Posterior vena cava (tissue), 2 donors: Measurements from ENCODE around the gene LSM7. TPM values are rescaled to one million over a fixed set of nuclear protein-coding genes. Genes with fewer than 3 reads are reported as not detected.

Experiments
- DNase-seq: peaks from one replicate; pipeline ENCODE4 v3.0.0-alpha.2; 2020; ENCODE audit warnings: low spot score
- intact Hi-C, 2 donors: fragments of 100-400 bp; cut with DNase I; formaldehyde crosslinking; loops; one replicate each; pipeline versions ENCODE4 v1.14.1 to v1.14.2; 2022 to 2023
- long read RNA-seq, 2 donors: library from polyadenylated mRNA; unstranded; transcript quantifications; one replicate each; pipeline ENCODE4 v2.0.0, GENCODE V29; 2020 to 2021
- total RNA-seq, 2 donors: library from RNA; stranded (reverse); fragmentation: NEBNext Ultra II Directional; extraction: Animal tissue kit (Norgen Biotek cat#: 25700); gene quantifications; one replicate each; pipeline ENCODE4 v1.2.1, GENCODE V29; 2021
- donor health status: DM: yes; HTN: yes; CAD: no.
- donor health status: DM: yes; HTN: yes; CAD: no.

The LSM7 gene
- total RNA-seq: 10 to 100 TPM; 46.2 to 50.5 TPM
- long read RNA-seq, donor 1, transcript LSM7-201 (4 exons, 529 nt): major isoform, 7 of 8 reads
- long read RNA-seq, donor 1, partial matches to known transcripts: 0 of 8 reads
- long read RNA-seq, donor 1, other reads (novel, unspliced or antisense): 0 of 8 reads
- long read RNA-seq, donor 2, transcript LSM7-201 (4 exons, 529 nt): major isoform, 6 of 10 reads
- long read RNA-seq, donor 2, partial matches to known transcripts: 2 of 10 reads
- long read RNA-seq, donor 2, other reads (novel, unspliced or antisense): 0 of 10 reads

DNA sequence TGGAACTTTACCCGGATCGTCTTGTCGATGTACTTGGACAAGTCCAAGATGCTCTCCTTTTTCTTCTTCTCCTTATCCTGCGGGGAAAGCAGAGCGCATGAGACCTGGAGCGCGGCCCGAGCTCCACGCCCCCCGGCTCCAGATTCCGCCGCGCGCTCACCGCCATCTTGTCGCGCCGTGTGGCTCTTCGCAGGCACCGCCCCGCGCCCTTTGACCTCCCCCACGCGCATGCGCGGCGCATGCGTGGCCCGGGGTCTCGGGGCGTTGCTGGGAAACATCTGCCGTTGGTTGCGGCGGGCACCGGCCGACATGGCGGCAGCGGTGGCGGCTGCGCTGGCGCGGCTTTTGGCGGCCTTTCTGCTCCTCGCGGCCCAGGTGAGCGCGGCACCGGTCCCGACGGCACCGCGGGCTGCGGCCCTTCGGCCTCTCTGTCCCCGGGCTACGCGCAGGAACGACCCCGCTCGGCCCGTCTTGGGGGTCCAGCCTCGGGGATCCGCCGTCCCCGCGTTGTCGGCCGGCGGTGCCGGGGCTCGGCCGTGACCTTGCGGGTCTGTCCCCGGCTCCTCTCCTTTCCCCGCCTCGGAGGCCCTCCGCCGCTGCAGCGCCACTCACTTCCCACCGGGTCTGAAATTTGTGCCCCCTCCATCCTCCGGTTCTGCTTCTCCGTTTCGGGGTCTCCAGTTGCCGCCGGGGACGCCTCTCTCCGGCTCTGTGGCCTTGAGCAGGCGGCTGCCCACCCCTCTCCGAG, at the start of gene LSM7, which contains the start of gene SPPL2B:
LSM7 (minus strand) TSS at position 186 of the 748 bp plus-strand sequence; CDS start at position 166, 20 bp downstream.
SPPL2B (plus strand) TSS at position 284 of the 748 bp plus-strand sequence; CDS start at position 310, 26 bp downstream.
- intact Hi-C loops: no loop called here
- DNase-seq: peak; percentile 97

DNA sequence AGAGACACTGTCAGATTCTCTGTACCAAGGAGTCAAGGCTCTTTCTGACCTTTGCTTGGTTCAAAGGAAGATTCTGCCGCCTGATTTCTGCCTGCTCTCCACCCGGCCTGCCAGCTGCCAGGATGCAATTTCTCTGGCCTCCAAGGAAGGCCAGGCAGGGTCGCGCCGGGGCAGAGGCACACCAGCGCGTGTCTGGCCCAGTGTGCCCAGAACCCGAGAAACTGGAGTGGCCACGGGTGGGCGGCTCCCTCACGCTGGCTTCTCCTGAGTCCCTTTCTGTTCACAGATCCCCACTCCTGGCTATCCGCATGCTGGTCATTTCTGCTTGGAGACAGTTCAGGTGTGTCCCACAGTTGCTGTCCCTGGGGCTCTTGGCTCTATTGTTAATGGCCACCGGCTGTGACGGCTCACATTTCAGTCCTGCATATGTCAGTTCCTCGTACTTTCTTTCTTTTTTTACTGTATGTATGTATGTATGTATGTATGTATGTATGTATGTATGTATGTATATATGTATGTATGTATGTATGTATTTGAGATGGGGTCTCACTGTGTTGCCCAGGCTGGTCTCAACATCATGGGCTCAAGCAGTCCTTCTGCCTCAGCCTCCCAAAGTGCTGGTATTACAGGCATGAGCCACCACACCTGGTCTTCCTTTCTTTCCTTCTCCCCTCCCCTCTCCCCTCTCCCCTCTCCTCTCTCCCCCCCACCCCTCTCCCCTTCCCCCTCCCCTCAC, 48.6 kb upstream of the LSM7 start:
- DNase-seq: no peak
- intact Hi-C loops: no loop called here

DNA sequence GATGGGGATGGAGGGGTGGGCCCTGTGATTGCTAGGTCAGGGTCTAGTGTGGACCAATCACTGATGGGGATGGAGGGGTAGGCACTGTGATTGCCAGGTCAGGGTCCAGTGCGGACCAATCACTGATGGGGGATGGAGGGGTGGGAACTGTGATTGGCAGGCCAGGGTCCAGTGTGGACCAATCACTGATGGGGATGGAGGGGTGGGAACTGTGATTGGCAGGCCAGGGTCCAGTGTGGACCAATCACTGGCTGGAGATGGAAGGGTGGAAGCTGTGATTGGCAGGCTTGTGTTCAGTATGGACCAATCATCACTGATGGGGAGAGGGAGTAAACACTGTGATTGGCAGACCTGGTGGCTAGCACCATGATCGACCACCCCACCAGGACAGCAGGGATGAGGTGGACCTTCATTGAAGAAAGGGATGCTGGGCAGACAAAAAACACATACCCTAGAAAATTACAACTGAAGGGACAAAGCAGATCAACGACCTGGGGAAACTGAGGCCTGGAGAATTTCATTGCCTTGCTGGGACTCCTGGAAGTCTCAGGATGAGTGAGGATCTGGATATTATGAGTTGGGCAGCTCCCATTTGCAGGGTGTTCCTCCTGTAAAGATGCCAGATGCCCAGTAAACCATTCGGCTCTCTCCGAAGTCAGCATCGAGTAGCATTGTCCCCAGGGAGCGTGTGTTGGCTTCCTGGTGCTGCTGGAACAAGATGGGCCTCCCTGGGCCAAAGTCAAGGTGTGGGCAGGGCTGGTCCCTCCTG, 47.2 kb upstream of the LSM7 start:
- DNase-seq: no peak
- intact Hi-C loops: no loop called here

DNA sequence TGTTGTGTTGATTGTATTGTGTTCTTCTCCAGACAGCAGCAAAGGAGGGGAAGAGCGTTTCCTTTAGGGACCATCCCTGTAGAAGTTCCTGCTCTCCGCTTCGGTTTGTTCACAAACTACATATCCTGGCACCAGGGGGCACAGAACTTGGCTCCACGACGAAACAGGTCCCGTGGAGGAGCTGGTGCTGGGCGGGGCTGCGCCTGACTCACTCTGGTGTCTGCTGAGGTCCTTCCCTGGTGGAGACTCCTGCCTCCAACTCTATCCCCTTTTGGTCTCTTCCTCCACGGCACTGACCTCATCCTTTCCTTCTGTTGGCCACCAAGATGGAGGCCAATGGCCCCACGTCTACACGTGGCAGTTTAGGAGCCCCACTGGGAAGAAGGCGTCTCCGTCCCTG, 46.4 kb upstream of the LSM7 start:
- intact Hi-C loops: no loop called here
- no peak for DNase-seq

DNA sequence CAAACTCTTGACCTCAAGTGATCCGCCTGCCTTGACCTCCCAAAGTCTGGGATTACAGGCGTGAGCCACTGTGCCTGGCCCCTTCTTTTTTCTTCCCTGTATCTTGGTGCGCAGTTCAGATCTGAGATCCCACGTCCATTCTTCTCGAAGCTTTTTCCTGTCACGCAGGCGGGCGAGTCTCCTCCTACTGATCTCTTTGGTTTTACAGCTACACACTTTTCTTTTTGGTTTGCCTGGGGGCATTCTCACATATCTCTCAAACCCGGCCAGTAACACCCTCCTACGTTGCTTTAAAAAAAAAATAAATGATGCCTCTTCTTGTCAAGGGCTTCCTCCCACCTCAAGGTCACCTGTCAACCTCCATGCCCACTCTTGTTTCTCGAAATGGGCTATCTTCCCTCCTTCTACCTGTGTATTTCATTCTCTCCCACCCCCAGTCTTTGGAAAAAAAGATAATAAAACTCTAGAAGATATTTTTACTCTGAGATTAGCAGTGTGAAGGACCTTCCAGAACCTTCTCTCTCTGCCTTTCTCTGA, 43.8 kb upstream of the LSM7 start:
- DNase-seq: no peak
- intact Hi-C loops: no loop called here

DNA sequence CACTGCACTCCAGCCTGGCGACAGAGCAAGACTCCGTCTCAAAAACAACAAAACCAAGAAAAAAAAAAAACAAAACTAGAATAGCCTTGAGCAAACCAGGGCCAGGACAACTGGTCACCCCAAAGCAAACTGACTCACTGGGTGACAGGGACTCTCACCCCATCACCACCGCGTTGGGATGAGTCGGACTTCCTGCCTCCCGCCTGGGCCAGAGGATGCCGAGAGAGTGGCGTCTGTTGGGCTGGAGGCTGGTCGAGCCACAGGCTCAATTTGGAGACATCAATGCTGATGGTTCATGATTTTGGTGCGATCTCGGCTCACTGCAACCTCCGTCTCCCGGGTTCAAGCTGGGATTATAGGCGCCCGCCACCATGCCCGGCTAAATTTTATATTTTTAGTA, 43.3 kb upstream of the LSM7 start:
- intact Hi-C loops: no loop called here
- DNase-seq: no peak

DNA sequence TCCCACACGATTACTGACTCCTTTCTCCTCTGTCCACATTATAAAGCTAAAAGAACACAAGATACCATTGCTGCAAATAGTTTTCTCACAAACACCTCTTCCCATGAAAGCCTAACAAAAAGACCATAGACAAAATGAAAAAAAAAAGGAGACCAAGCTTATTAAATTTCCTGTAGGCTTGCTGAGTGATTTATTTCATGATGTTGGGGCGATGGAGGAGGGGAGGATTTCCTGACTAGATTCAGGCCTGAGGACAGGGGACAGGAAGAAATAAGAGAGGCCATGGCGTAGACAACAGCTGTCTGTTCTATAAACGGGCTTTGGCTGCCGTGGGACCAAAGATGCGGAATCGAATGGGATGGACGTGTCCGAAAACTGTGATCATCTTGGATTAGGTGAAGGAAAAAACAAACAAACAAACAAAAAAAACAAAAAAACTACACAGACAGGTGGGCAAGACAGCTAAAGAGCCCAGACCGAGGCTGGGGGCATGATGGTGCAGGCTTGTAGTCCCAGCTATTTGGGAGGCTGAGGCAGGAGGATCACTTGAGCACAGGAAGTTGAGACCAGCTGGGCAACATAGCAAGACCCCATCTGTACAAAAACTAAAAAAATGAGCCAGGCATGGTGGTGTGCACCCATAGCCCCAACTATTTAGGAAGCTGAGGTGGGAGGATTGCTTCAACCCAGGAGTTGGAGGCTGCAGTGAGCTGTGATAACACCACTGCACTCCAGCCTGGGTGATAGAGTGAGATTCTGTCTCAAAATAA, 37.0 kb upstream of the LSM7 start:
- intact Hi-C loops: no loop called here
- no peak for DNase-seq

DNA sequence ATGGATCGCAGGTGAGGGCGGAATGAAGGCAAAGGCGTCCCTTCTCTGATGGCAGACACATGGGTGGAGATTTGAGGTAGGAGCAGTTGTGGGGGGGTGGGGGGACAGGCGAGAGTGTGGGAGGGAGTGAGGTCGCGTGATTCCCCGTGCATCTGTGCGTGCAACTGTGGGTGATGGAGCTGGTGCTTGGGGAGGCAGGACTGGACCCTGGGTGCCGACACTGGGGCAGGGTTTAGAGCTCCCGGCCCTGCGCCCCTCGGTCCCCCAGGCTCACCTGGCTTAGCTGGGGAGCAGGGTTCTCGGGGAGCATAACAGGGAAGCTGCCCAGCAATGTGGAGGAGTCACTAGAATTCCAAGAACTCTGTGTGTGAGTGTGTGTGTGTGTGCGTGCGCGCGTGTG, 35.0 kb upstream of the LSM7 start:
- intact Hi-C loops: no loop called here
- no peak for DNase-seq

DNA sequence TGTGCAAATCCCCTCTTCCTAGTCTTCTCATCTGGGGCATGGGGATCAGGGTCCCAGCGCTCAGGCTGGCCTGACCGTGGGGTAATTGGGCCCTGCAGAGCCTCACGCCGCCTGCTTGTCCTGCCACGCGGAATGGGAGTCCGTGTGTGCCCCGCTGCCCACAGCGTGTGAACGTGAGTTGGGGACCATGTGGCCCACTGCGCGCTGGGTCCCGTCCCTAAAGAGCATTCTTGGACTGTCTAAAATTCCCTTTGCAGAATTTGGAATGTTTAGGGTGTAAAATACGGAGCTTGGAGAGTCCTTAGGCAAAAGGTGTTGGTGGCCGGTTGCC, 34.5 kb upstream of the LSM7 start:
- intact Hi-C loops: no loop called here
- DNase-seq: no peak

DNA sequence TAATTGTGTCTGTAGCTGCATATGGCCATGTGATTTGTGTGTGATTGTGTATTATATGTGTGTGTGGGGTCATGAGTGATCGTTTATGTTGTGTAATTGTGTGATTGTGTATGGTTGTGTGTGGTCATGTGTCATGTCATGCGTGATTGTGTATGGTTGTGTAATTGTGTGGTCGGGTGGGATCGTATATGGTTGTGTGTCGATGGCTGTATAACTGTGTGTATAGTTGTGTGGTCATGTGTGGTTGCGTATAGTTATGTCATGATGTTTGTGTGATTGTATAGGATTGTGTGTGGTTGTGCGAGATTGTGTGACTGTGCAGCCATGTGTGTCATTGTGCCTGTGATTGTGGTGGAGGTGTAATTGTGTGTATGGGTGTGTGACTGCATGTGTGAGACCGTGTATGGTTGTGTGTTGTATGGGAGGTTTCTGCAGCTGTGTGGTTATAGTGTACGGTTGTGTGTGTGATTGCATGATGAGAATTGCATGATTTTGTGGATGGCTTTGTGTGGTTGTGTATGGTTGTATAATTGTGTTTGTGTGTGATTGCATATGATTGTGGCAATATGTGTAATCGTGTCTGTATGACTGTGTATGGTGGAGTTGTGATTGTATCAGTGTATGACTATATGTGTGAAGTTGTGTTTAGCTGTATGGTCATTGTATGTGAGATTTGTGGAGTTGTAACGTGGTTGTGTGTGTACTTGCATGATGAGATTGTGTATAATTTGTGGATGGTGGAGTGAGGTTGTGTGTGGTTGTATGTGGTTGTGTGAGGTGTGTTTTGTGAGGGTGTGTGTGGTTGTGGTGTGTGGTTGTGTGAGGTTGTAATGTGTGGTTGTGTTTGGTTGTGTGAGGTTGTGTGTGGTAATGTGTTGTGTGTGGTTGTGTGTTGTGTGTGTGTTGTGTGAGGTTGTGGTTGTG, 33.9 kb upstream of the LSM7 start:
- DNase-seq: no peak
- intact Hi-C loops: no loop called here

DNA sequence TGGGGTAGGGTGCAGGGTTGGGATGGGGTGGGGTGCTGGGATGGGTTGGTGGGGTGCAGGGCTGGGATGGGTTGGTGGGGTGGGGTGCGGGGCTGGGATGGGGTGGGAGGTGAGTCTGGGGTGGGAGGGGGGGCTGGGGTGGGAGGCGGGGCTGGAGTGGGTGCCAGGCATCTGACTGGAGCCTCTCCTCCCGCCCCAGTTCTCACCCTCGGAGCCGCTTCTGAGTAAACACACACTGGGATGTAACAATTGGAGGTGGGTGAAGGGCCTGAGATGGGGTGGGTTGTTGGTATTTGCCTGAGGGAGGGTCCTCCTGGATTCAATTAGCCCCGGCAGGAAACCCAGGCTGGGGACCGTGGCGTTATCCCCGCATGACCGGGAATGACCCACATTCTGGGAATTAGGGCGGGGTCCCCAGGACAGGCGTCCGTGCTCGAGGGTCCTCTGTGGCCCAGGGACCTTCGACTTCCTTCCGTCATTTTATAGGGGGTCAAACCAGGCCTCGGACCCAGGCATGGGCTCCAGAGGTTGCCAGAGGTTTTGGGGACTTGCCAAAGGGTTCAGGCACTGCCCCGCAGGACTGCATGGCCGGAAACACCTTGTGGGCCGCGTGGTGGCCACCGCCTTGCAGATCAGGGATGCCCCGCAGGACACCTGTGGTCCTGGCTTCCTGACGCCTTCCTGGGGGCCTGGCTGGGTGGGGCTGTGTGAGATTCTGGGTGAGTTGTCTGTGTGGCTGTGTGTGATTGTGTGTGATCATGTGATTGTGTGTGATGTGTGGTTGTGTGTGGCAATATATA, 33.1 kb upstream of the LSM7 start:
- no peak for DNase-seq
- intact Hi-C loops: no loop called here

DNA sequence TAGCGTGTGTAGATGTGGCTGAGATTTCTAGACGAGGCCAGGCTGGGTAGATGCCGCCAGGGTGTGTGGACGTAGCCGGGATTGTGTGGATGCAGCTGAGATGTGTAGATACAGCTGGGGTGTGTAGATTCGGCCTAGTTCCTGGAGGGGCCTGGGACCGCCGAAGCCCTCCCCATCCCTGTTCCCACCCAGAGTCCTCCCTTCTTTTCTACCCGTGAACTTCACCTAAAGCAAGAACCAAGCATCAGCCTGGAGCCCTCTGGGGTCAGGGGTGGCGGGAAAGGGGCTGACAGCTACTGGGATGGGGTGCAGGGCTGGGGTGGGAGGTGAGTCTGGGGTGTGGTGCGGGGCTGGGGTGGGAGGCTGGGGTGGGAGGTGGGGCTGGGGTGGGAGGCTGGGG, 32.4 kb upstream of the LSM7 start:
- no peak for DNase-seq
- intact Hi-C loops: no loop called here

DNA sequence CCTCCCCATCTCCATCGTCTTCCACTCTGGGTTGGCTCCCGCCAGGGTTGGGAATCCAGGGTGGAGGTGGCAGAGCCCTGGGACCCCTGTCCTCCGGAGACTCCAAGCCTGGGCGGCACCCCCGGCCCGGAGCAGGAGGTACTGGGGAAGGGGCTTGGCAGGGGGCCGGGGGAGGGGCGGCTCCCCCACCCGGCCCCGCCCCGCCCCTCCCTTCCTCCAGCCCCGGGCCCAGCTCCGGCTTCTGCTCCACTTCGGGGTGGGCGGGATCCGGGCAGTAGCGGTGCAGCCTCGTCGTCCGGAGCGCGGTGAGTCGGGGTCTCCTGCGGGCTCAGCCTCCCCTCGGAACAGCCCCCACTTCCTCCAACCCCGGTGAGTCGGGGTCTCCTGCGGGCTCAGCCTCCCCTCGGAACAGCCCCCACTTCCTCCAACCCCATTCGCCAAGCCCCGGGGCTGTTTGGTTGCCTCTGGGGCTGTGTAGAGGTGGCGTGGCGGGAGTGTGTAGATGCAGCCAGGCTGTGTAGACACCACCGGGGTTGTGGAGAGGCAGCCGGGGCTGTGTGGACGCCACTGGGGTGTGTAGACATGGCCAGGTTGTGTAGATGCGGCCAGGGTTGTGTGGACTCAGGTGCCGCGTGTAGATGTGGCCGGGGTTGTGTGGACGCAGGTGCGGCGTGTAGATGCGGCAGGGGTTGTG, 31.8 kb upstream of the LSM7 start, which contains the start of gene TMPRSS9:
TMPRSS9 (plus strand) TSS at position 274 of the 694 bp plus-strand sequence. CDS start 29,521 bp downstream, outside the sequence.
- intact Hi-C loops: no loop called here
- no peak for DNase-seq

DNA sequence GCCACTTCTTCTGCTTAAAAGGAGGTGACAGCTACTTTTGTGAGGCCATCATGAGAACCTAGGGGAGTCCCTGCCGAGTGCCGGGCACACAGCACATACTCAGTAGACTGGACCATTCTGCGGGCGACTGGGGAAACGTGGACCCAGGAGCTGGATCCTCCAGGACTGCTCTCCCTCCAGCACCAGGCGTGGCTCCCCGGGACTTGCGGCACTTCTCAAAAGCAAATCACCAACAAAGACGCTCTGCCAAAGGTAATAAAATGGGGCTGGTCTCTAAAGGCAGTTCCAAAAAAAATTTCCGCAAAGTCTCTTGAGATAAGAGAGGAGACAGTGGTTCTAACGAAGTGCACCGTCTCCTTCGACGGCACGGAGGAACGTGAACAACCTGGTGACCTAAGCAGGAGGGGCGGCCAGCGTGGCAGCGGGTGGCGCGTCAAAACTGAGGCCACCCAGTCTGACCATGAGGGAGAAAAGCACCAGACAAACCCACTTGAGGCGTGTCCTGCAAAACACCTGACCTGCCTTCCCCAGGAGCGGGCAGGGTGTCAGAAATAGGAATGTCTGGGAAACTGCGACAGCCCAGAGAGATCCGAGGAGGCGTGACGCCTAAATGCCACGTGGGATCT, 30.3 kb upstream of the LSM7 start:
- no peak for DNase-seq
- intact Hi-C loops: no loop called here

DNA sequence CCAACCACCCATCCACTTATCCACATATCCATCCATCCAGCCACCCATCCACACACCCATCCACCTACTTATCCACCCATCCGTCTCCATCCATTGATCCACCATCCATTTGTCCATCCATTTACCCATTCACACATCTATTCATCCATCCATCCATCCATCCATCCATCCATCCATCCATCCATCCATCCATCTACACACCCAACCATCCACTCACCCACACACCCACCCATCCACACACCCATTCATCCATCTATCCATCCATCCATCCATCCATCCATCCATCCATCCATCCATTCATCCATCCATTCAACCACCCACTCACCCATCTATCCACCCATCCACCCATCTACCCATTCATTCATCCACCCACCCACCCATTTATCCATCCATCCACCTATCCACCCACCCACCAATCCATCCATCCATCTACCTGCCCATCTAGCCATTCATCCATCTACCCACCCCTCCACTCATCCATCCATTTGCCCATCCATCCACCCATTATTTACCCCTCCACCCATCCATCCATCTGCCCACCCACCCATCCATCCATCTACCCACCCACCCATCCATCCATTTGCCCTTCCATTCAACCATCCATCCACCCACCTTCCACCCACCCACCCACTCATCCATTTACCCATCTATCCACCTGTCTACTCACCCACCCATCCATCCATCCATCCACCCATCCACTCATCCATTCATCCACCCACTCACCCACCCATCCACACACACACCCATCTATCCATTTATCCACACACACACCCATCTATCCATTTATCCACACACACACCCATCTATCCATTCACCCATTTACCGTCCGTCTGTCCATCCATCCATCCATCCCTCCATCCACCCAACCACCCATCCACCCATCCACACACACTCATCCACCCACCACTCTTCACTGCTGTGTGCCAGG, 29.2 kb upstream of the LSM7 start:
- no peak for DNase-seq
- intact Hi-C loops: no loop called here
